GM23248 (cell line): ENCODE results near the gene LMO1. TPM values are rescaled to one million over a fixed set of nuclear protein-coding genes. Genes with fewer than 3 reads are reported as not detected.

ENCODE experiments used
- DNase-seq: peaks from one replicate; pipeline ENCODE4 v3.0.0-alpha.2; 2015
- H2AFZ ChIP-seq: fragments of 200-600 bp; sonication (generic); 2 replicates; pipeline ENCODE4 v1.6.1; 2016; ENCODE audit warnings: antibody characterized with exemption
- H3F3A ChIP-seq: fragments of 200-600 bp; sonication (generic); 2 replicates; pipeline ENCODE4 v1.6.1; 2016; ENCODE audit warnings: mild to moderate bottlenecking, antibody characterized with exemption, mixed run types; ENCODE audit not compliant: insufficient read depth
- H3K27ac ChIP-seq: fragments of 200-600 bp; sonication (generic); 2 replicates; pipeline ENCODE4 v1.5.1; 2016; ENCODE audit warnings: mild to moderate bottlenecking
- H3K27me3 ChIP-seq: fragments of 200-600 bp; sonication (generic); replicated peaks from 2 replicates; pipeline ENCODE4 v1.6.1; 2016; ENCODE audit warnings: mild to moderate bottlenecking; ENCODE audit not compliant: insufficient read depth
- H3K36me3 ChIP-seq: fragments of 200-600 bp; sonication (generic); 2 replicates; pipeline ENCODE4 v1.6.1; 2016; ENCODE audit warnings: low read depth, mild to moderate bottlenecking
- H3K4me1 ChIP-seq: fragments of 200-600 bp; sonication (generic); 2 replicates; pipeline ENCODE4 v1.6.1; 2016; ENCODE audit warnings: mild to moderate bottlenecking; ENCODE audit not compliant: insufficient read depth
- H3K4me2 ChIP-seq: fragments of 200-600 bp; sonication (generic); one replicate; pipeline ENCODE4 v1.6.1; 2016; ENCODE audit warnings: mild to moderate bottlenecking; ENCODE audit not compliant: unreplicated experiment
- H3K4me3 ChIP-seq: fragments of 200-600 bp; sonication (generic); 2 replicates; pipeline ENCODE4 v1.5.1; 2016; ENCODE audit warnings: mild to moderate bottlenecking
- H3K79me2 ChIP-seq: fragments of 200-600 bp; sonication (generic); 2 replicates; pipeline ENCODE4 v1.6.1; 2016; ENCODE audit warnings: mild to moderate bottlenecking; ENCODE audit not compliant: insufficient read depth
- H3K9ac ChIP-seq: fragments of 200-600 bp; sonication (generic); 2 replicates; pipeline ENCODE4 v1.6.1; 2016; ENCODE audit warnings: mild to moderate bottlenecking
- H3K9me2 ChIP-seq: fragments of 200-600 bp; sonication (generic); 2 replicates; pipeline ENCODE4 v1.6.1; 2016; ENCODE audit warnings: mixed run types, mild to moderate bottlenecking, moderate library complexity; ENCODE audit not compliant: insufficient read depth
- H3K9me3 ChIP-seq: fragments of 200-600 bp; sonication (generic); one replicate; pipeline ENCODE4 v1.6.1; 2017; ENCODE audit warnings: low read depth
- H4K20me1 ChIP-seq: fragments of 200-600 bp; sonication (generic); 2 replicates; pipeline ENCODE4 v1.6.0; 2016; ENCODE audit not compliant: insufficient read depth
- EZH2 ChIP-seq: fragments of 200-600 bp; sonication (generic); IDR thresholded peaks from 2 replicates; pipeline ENCODE4 v1.6.1; 2018; ENCODE audit warnings: antibody characterized with exemption, mild to moderate bottlenecking; ENCODE audit not compliant: insufficient read depth, poor library complexity, severe bottlenecking
- EZH2phosphoT487 ChIP-seq: fragments of 200-600 bp; sonication (generic); IDR thresholded peaks from 2 replicates; pipeline ENCODE4 v1.6.1; 2018; ENCODE audit warnings: antibody characterized with exemption, moderate library complexity, mild to moderate bottlenecking, low read depth; ENCODE audit not compliant: insufficient read depth
- WGBS, 2 experiments: methylation state at CpG; one replicate each; pipeline ENCODE4 v1.1.6; 2015 to 2017; ENCODE audit warnings: low lambda C conversion rate in 2 of 2, low coverage in 1 of 2; ENCODE audit errors: missing lambda C conversion rate in 2 of 2; 5-methylcytosine and 5-hydroxymethylcytosine counted together
- in situ Hi-C: fragments of 300-500 bp; cut with MboI; formaldehyde crosslinking; loops from 2 replicates; pipeline ENCODE4 v1.15.0; 2020
- polyA plus RNA-seq: library from polyadenylated mRNA; unstranded; fragments of >200 nt; fragmentation: Nextera tagmentation; extraction: Ambion mirVana; gene quantifications from 2 replicates; pipeline ENCODE4 v1.2.1, GENCODE V29; 2016
- total RNA-seq: library from RNA; depleted of rRNA; stranded (reverse); fragments of >200 nt; shearing (Covaris generic); gene quantifications from 2 replicates; pipeline ENCODE4 v1.2.3, GENCODE V29; 2014

The LMO1 gene
- total and polyA plus RNA-seq, 2 experiments from 2014 or later, result not detected

- Histone ChIP-seq H2AFZ (no peak overlapping the region), H4K20me1 (no peaks in the 10 kb centered on the region), H3K79me2 (no peaks in the 10 kb centered on the region), H3K4me1 (no peaks in the 10 kb centered on the region), H3K4me2 (no peak overlapping the region), H3K9me3 (no peaks in the 10 kb centered on the region), H3K36me3 (no peaks in the 10 kb centered on the region), H3F3A (no peaks in the 10 kb centered on the region), H3K9ac (no peak overlapping the region), H3K4me3 (no peak overlapping the region), H3K9me2 (no peaks in the 10 kb centered on the region), H3K27me3 (peaks cover 11% of the 10 kb centered on the region), H3K27ac (no peak overlapping the region)
- no peak for DNase-seq
- no peak for TF ChIP-seq EZH2
- 28 to 31% methylated on average over 3 of the region's 3 CpGs for WGBS, 2 experiments
- in situ Hi-C loops, result no loop called here
Measured at GRCh38 chr11:8309862-8310261, 46.2 kb upstream of the LMO1 start.

DNA sequence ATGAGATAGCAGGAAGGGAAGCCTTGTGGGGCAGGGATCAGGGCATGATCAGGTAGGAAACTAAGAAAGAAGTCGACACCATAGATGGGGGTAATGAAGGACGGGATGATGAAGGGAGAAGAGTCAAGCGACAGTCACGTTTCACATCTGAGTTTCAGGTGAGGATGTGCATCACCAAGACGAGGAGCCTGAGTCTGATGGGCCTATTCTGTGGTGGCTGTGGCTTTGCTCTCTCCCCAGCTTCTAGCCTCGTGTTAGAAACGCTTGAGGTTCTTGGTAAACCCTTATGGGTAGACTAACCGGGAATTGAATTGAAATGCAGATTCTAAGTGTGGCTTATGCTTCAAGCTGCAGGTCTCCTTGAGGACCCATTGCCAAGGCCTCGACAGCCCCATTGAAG lies 45.6 kb upstream of the LMO1 start:
- TF ChIP-seq EZH2, result no peak
- TF ChIP-seq EZH2phosphoT487, result no peak
- H3K27ac ChIP-seq, result no peak overlapping the region
- WGBS, 2 experiments, result 40 to 51% methylated on average over 9 of the region's 9 CpGs

DNA sequence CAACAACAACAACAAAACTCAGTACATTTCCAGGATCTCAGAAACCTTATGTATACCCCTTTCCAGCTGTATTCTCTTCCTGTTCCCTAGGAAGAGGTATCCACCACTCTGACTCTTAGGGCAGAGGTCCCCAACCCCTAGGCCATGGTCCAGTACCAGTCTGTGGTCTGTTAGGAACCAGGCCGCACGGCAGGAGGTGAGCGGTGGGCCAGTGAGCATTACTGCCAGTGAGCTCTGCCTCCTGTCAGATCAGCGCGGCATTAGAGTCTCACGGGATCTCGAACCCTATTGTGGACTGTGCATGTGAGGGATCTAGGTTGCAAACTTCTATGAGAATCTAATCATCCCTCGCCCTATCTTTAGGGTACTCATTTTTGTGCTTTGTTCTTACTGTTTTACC lies 43.9 kb upstream of the LMO1 start:
- Histone ChIP-seq H3K4me1 (no peaks in the 10 kb centered on the region), H3K4me3 (no peak overlapping the region), H3K9me2 (no peaks in the 10 kb centered on the region), H3K27me3 (0 out of 2 replicates have a peak, but pooled peaks cover 9% of the 10 kb centered on the region), H3K36me3 (no peaks in the 10 kb centered on the region), H3K27ac (no peak overlapping the region), H3K9ac (no peak overlapping the region), H3K9me3 (no peaks in the 10 kb centered on the region), H3K4me2 (no peak overlapping the region), H4K20me1 (no peaks in the 10 kb centered on the region), H3F3A (no peaks in the 10 kb centered on the region), H3K79me2 (no peaks in the 10 kb centered on the region), H2AFZ (no peak overlapping the region)
- WGBS, 2 experiments, result 62 to 69% methylated on average over 8 of the region's 8 CpGs
- no peak for DNase-seq
- in situ Hi-C loops, result no loop called here
- TF ChIP-seq EZH2 (no peak), EZH2phosphoT487 (no peak)

More for the DNA sequence above, 45.6 kb upstream of the LMO1 start:
- H4K20me1 ChIP-seq, result no peaks in the 10 kb centered on the region
- no peaks in the 10 kb centered on the region for H3K9me2 ChIP-seq
- H3K9ac ChIP-seq, result no peak overlapping the region
- H3F3A ChIP-seq, result no peaks in the 10 kb centered on the region
- H3K4me3 ChIP-seq, result no peak overlapping the region
- no peaks in the 10 kb centered on the region for H3K36me3 ChIP-seq
- H3K79me2 ChIP-seq, result no peaks in the 10 kb centered on the region
- no peak for DNase-seq
- no peak overlapping the region for H3K4me2 ChIP-seq
- no peaks in the 10 kb centered on the region for H3K9me3 ChIP-seq
- H3K4me1 ChIP-seq, result no peaks in the 10 kb centered on the region
- in situ Hi-C loops, result no loop called here
- H2AFZ ChIP-seq, result no peak overlapping the region
- peaks cover 9% of the 10 kb centered on the region; the same call in 1 of the 2 replicates for H3K27me3 ChIP-seq

DNA sequence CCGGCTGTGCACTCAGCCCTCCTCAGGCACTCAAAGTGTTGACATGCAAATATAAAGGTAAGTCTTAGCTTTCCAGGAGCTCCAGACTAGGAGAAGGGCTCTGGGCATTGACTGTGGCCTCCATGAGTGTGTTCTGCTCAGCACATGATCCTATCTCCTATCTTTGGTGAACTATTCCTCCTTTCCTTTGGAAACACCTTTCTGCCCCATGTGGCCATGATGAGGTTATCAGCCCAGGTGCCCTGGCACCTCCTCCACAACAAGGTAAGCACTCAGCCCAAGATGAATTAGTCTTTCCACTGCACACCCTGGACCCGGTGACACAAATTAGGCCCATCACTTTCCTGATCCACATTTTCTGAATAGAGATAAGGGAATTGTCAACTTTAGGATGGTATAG lies 37.9 kb upstream of the LMO1 start:
- Histone ChIP-seq H3K27ac (no peak overlapping the region), H2AFZ (no peak overlapping the region), H3K9me2 (no peaks in the 10 kb centered on the region), H3K4me2 (no peak overlapping the region), H3K9ac (no peak overlapping the region), H4K20me1 (no peaks in the 10 kb centered on the region), H3K9me3 (no peaks in the 10 kb centered on the region), H3K79me2 (no peaks in the 10 kb centered on the region), H3K4me3 (no peak overlapping the region), H3K36me3 (no peaks in the 10 kb centered on the region), H3K4me1 (no peaks in the 10 kb centered on the region), H3K27me3 (0 out of 2 replicates have a peak, but pooled peaks cover 4% of the 10 kb centered on the region), H3F3A (no peaks in the 10 kb centered on the region)
- TF ChIP-seq EZH2 (no peak), EZH2phosphoT487 (no peak)
- no peak for DNase-seq
- WGBS, 2 experiments, result 28 to 30% methylated on average over 2 of the region's 2 CpGs
- in situ Hi-C loops, result no loop called here
